GM19468 (cell line): ENCODE results near the gene PTCD1.
"Not testable (repeated sequence)": the region's sequence is repeated elsewhere in the genome, so short reads cannot be mapped to it uniquely, and the experiment has no call there.

ENCODE experiments used
- ATAC-seq: cut with Tn5 transposase; IDR thresholded peaks from one replicate; pipeline ENCODE4 v1.9.1; 2021; ENCODE audit warnings: mild to moderate bottlenecking, moderate library complexity, moderate number of reproducible peaks; ENCODE audit not compliant: unreplicated experiment; ENCODE audit errors: extremely low read depth

PTCD1 gene

GRCh38 chr7:99451936-99452335 is 13.3 kb upstream of the PTCD1 start:
- ATAC-seq: no peak

GRCh38 chr7:99449326-99449725 is 10.7 kb upstream of the PTCD1 start:
- no peak for ATAC-seq

- ATAC-seq: no peak
These were observed 10.3 kb upstream of the PTCD1 start for GRCh38 chr7:99448855-99449254.

GRCh38 chr7:99447943-99448342 is 9.3 kb upstream of the PTCD1 start:
- ATAC-seq: no peak

- ATAC-seq: no peak
These were observed 7.5 kb upstream of the PTCD1 start for GRCh38 chr7:99446096-99446495.

- ATAC-seq: no peak
These were observed 1.6 kb upstream of the PTCD1 start for GRCh38 chr7:99440195-99440594.

GRCh38 chr7:99437946-99438572 is 539 bp downstream of the PTCD1 start:
- no peak for ATAC-seq

GRCh38 chr7:99433158-99433557 is 5.4 kb downstream of the PTCD1 start:
- no peak for ATAC-seq

GRCh38 chr7:99431756-99432540 is 6.7 kb downstream of the PTCD1 start:
- not testable (repeated sequence) for ATAC-seq

GRCh38 chr7:99429756-99430155 is 8.8 kb downstream of the PTCD1 start:
- no peak for ATAC-seq

GRCh38 chr7:99428972-99429566 is 9.5 kb downstream of the PTCD1 start:
- ATAC-seq: no peak

GRCh38 chr7:99424932-99425730 is 13.5 kb downstream of the PTCD1 start:
- ATAC-seq: no peak

GRCh38 chr7:99422625-99423024 is 16.0 kb downstream of the PTCD1 start:
- no peak for ATAC-seq

- ATAC-seq: no peak
These were observed 16.4 kb downstream of the PTCD1 start for GRCh38 chr7:99422186-99422585.

- no peak for ATAC-seq
These were observed 17.6 kb downstream of the PTCD1 start for GRCh38 chr7:99420986-99421385.

GRCh38 chr7:99420213-99420612 is 18.4 kb downstream of the PTCD1 start:
- no peak for ATAC-seq

GRCh38 chr7:99419323-99420021 is 19.1 kb downstream of the PTCD1 start:
- no peak for ATAC-seq

- no peak for ATAC-seq
These were observed 20.3 kb downstream of the PTCD1 start for GRCh38 chr7:99418260-99418659.

GRCh38 chr7:99415513-99416127 is 23.0 kb downstream of the PTCD1 start:
- not testable (repeated sequence) for ATAC-seq

- ATAC-seq: no peak
These were observed 28.0 kb downstream of the PTCD1 start for GRCh38 chr7:99410635-99411034.
